AML-193 (cell line): ENCODE measurements around the gene DYRK3.
A peak's percentile ranks its signal among the peaks of the same experiment; 100 is the strongest.

ENCODE experiments used
- DNase-seq, 2 experiments: peaks; one replicate each; lab custom pipeline; 2025; lab: John Stamatoyannopoulos, UW

Gene DYRK3

DNA sequence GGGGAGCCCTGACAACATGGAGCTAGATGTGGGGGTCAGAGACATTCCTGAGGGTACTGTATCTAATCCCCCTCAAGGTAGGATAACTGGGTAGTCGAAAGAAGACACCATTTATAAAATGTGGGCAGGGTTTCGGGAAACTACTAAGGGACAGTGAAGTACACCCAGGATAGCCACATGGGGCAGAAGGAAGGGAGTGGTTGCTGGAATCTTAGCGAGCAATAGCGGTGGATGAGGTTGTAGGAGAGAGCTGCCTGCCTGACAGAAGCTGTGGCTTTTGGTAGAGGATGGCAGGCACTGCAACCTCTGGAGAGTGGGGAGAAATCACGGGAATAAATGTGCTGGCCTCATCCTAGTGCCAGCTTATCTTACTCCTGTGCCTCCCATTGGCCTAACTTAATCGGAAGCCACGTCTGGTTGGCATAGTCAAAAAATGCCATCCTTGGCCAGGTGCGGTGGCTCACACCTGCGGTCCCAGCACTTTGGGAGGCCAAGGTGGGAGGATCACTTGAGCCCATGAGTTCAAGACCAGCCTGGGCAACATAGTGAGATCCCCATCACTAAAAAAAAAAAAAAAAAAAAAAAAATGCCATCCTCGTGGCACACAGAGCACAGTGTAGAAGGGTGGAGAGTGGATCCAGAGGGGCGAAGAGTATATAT lies 26.0 kb downstream of the DYRK3 start:
- no peak for DNase-seq

GRCh38 chr1:206662396-206663092 lies 27.2 kb downstream of the DYRK3 start:
- DNase-seq: no peak

- DNase-seq: no peak
Observed at GRCh38 chr1:206663362-206663761, 28.0 kb downstream of the DYRK3 start.

- DNase-seq: peak; percentile 30 to 39
Observed at GRCh38 chr1:206663832-206664652, 28.7 kb downstream of the DYRK3 start.

DNA sequence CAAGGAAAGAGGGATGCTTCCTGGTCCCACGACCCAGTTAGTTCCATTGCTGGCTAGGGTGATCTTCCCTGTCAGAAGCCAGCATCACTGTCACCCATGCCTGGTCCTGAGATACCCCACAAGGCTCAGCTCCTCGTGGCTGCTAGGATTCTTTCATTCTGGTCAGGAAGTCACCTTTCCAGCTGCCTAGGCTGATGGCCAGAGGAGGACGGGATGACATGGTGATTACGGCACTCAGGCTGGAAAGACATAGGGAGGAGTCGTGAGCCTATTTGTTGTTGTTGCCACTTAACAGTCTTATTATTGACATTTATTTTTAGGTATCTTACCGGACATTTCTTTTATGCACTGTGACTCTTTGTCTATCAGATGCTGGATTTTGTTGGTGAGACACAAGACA lies 29.4 kb downstream of the DYRK3 start:
- no peak for DNase-seq

GRCh38 chr1:206666031-206666561 lies 30.8 kb downstream of the DYRK3 start:
- DNase-seq: no peak

DNA sequence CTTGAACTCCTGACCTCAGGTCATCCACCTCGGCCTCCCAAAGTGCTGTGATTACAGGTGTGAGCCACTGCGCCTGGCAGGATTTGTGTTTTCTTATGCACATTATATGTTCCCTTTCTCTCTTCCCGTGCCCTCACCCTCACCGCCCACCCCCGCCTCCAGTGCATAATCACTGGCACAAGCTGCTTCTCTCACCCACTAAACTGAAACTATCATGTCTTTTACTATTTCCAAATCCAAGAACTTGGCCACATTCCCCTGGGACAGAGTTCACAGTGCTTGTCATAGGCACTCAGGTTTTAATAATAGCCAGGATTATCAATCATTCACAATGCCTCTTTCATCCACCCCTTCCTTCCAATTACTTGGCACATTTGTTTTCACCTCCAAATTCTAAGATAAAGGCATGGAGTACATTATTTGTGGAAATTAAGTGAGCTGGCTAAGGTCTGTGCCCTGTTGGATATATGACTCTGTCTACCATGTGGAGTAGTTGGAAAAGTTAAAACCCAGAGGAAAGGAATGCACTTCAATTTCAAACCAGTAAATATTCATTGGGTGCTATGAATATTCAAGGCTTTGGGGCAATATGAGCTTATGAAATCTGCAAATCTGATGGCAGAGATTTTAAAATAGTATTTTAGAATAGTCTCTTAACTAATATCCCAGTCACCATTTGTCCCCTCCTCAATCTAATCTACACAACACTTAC lies 31.8 kb downstream of the DYRK3 start:
- DNase-seq: no peak

GRCh38 chr1:206668351-206668750 lies 33.0 kb downstream of the DYRK3 start:
- DNase-seq: no peak

GRCh38 chr1:206668874-206669410 lies 33.6 kb downstream of the DYRK3 start:
- no peak for DNase-seq

DNA sequence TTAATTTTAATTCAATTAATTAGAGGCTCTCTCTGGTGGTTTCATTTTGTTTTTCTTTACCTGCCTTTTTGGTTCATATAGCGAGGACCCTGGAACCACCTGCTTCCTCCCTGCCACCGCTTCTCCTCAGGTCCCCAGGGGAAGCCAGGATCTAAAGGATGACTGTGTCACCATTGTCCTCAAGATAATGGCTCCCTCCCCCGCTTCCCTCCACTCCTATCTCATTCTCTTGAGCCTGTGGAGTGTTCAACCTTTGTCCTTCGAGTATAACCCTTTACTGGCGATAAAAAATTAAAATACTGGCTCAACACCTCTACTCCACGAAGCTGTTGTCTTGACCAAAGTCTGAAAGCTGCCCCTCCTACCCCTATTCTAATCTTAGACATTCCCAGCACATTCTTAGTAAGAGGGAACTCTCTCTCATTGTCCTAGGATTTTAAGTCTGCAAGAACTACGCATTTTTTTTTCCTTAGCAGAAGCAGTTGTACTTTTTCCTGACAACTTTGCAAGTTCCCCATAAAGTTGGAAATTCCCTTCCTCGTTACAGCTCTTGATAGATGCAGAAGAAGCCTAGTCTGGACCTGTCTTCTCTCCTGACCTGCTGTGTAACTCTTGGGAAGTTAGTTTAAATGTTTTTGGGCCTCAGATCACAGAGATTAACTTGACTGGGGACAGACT lies 36.8 kb downstream of the DYRK3 start:
- no peak for DNase-seq

DNA sequence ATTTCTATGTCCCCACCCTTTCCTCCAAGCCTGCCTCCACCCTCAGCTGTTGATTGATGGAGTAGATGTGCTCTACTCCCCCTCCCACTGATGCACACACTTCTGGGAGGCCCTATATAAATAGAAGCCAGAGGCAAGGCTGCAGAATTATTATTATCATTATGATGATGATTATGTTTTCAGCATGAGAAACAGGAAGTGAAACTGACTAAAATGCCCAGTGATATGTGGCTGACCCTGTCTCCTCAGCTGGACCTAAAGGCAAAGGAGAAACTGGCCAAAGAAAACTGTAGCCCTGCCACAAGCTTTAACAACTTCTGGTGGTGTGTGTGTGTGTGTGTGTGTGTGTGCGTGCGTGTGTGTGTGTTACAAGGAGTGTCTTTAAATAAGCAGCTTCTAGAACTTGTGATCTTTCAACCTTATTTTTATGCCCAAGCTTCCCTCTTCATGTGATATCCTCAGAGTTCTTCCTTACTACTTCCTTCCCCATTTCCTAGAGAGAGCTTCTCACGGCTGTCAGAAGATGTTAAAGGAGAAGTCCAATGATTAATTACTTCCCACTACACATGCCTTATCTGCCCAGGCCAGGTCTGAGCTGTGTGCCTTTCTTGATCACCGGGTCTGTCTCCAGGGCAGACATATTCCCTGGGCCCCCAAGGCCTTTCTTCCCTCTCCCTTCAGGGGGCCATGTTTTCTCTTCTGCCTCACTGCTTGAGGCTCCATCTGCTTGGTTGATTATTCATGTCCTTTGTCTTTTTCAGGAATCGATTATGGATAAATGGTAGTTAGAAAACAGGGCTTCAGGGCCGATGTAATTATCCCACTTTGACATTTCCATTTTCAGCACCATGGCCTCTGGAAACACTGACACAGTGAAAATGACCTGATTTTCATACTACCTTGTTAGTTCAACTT lies 37.8 kb downstream of the DYRK3 start:
- peak; percentile 68 to 83 for DNase-seq

- no peak for DNase-seq
Observed at GRCh38 chr1:206674236-206674635, 38.9 kb downstream of the DYRK3 start.

DNA sequence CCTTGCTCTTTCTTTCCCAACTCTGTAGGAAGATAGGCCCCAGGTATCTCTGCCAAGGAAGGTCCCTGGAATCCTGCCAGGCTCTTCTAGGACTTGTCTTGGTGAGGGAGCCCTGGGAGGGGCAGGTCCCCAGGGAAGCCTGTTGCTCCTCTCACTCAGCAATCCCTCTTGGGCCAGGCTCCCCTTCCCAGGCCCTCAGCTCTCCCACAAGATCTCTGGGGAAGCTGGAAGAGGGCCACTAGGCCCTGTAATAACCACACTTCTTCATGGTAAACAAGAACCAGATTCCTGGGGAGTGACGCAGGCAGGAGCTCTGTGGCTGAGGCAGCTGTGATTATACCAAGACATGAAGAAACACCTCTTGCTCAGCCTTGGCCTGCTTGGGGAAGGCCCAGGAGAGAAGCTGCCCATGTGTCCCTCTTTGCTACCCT lies 39.4 kb downstream of the DYRK3 start:
- no peak for DNase-seq

GRCh38 chr1:206676499-206676898 lies 41.2 kb downstream of the DYRK3 start:
- no peak for DNase-seq

GRCh38 chr1:206678490-206678889 lies 43.2 kb downstream of the DYRK3 start:
- DNase-seq: no peak

DNA sequence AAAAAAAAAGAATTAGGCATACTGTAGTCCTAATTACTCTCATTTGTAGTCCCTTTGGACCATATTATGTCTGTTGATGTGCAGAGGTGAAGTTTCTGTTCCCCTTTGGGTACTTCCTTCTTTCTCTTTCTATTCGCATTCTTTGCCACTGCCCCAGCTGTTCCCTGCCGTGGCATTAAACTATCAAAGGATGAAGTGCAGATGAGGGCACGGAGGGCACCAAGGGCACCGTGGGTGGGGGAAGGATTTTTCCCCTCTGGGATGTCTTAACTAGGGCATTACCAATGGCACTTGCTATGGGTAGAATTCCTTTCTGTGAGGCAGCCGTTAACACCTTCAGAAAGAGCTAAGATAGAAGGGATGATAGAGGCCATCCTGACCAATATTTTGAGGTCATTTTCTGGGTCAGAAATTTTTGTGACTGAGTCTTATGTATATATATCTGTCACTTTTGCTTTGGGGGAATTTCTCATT lies 44.4 kb downstream of the DYRK3 start:
- DNase-seq: peak; percentile 47 to 50

DNA sequence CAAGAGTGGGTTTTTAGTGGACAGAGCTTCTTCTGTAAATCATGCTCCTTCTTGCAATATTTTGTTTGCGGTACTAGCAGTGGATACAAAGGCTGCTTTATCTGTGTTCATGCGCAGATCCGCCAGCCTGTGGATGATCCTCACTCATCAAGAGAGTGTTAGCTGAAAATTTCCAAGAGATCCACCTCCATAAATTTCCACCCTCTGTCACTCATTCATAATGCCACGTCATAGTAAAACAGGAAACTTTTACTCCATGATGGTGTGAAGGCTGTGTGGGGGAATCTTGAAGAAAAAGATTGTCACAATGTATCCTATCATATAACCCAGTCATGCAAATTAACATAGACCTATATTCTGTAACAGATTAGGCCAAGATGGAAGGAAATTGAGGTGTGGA lies 44.9 kb downstream of the DYRK3 start:
- DNase-seq: no peak

DNA sequence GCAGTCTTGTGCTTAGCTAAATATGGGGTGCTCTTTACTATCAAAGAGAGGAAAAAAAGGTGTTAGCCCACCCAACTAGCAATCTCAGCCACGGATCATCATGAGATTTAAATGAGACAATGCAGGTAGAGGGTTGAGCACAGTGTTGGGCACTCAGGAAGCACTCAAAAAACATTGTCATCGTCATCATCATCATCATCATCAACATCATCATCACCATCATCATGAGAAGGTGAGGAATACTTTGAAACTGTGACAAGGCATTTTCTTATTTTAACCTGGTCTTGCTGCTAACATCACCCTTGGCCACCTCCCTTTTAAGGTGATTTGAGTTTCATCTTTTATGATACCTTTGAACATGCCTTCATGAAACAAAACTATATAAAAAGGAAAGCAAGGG lies 46.0 kb downstream of the DYRK3 start:
- no peak for DNase-seq

GRCh38 chr1:206682111-206682510 lies 46.8 kb downstream of the DYRK3 start:
- no peak for DNase-seq

DNA sequence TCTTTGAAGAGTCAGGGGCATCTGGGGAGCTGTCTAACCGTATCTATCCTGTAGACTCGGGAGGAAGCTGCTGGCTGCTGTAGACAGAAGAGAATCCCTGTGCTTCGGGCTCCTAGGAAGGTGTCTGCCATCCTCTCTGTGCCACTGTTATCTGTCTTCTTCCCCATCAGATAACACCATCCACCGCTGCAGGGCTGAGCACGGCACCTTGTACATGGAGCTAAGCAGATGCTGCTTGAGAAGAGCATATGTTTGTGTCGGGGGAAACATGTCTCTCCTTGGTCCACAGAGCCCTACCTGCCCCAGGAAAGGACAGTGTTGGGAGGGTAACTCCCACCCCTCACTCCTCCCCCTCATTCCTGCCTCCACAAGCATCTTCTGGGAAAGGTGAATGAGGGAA lies 48.0 kb downstream of the DYRK3 start:
- no peak for DNase-seq
